ENCODE data around the gene ATP5F1D.

ATP5F1D gene

DNA sequence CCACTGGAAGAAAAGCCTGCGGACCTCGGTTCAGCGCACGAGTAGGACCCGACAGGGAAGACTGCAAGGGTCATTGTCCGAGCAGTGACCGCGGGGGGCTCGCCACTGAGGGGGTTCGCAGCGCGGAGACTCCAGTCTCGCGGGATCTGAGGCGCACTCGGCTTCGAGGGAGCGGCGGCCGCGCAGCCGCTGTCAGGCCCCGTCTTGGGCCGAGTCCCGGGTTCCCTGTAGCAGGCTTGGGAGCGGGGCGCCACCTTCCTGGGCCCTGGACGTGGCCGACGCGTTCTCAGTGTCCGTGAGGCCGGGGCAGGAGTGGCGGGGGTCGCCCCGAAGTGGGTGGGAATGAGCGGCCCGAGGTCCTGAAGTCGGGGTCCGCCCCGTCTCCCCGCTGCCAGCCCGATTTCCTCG, 33.3 kb downstream of the ATP5F1D start:
- no peaks in the 10 kb centered on the region for H3K27me3 Mint-ChIP-seq
- no peak for DNase-seq
- no peaks in the 10 kb centered on the region for H3K9me3 Mint-ChIP-seq
- peaks cover 57% of the 10 kb centered on the region for H3K36me3 Mint-ChIP-seq
- CTCF ChIA-PET, result interaction anchor here (0.9 to 5.3 kb wide), 2 partner anchors 31 to 34 kb away, joined by 3 to 31 read pairs; no protein-coding TSS in a partner anchor
- peak overlapping the region; percentile 83 for H3K27ac Mint-ChIP-seq
- peaks cover 61% of the 10 kb centered on the region for H3K4me1 Mint-ChIP-seq
- H3K4me3 Mint-ChIP-seq, result peak overlapping the region; percentile 57

DNA sequence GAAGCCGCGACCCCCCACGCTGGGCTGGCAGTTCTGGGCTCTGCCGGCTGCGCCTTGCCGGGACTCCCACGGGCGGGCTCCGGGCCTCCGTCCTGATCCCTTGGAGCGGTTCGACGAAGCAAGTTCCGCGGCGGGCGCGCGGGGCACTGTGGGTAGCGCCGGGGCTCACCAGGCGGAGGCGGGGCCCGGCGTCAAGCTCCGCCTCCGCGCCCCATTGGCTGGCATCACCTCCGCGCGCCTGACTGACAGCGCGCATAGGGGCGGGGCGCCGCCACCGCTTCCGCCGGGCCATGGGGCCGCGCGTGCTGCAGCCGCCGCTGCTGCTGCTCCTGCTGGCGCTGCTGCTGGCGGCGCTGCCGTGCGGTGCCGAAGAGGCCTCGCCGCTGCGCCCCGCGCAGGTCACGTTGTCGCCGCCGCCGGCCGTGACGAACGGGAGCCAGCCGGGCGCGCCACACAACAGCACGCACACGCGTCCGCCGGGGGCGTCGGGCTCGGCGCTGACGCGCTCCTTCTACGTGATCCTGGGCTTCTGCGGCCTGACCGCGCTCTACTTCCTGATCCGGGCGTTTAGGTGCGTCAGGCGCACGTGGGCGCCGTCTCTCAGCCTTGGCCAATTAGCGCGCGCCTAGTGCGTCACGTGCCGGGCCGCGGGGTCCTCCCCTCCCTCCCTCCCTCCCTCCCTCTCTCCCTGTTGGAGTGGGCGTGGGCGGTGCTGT, 33.9 kb downstream of the ATP5F1D start, which contains the start of gene FAM174C:
TSS of gene FAM174C (plus strand) at position 271 of the 716 bp plus-strand sequence. CDS start at position 291, 20 bp downstream.
- peak; percentile 97 for DNase-seq
- Mint-ChIP-seq H3K4me3 (peak within 1 kb of the TSS; percentile 89), H3K27me3 (no peaks in the 10 kb centered on the region), H3K9me3 (no peaks in the 10 kb centered on the region), H3K36me3 (peaks cover 55% of the 10 kb centered on the region), H3K27ac (peak within 1 kb of the TSS; percentile 99), H3K4me1 (peaks cover 57% of the 10 kb centered on the region)
- CTCF ChIA-PET, result interaction anchor here (0.9 to 5.3 kb wide), 2 partner anchors 31 to 35 kb away, joined by 3 to 31 read pairs; no protein-coding TSS in a partner anchor

DNA sequence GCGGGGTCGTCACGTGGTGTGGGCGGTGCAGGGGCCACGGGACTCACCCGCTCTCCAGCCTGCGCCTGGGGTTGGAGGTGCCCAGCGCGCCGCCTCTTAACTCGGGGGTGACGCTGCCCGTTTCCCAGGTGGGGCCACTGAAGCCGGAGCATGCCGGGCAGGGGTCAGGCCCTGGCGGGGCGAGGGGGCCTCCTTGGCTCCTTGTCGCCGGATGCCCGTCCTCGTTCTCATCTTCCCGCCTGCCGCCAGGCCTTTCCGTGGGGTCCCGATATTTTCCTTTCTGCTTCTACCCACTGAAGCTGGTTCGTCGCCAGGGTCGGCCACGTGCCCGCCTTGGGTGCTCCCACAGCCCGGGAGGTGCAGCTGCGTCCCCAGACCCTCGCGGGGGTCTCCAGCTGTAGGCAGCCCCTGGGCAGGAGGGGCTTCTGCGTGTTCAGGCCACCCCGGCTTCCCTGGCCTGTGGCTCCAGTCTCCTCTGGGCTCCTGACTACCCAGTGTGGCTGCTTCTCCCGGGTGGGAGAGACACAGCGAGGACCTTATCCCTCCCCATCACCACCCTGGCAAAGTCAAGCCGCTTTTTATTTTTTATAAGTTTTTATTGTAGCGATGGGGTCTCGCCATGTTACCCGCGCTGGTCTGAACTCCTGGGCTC, 34.6 kb downstream of the ATP5F1D start:
- Mint-ChIP-seq H3K4me3 (peak overlapping the region; percentile 89), H3K27ac (peak overlapping the region; percentile 99), H3K4me1 (peaks cover 50% of the 10 kb centered on the region), H3K27me3 (no peaks in the 10 kb centered on the region), H3K36me3 (peaks cover 49% of the 10 kb centered on the region), H3K9me3 (no peaks in the 10 kb centered on the region)
- CTCF ChIA-PET, result interaction anchor here (5.3 kb wide), 1 partner anchor 32 kb away, joined by 31 read pairs; no protein-coding TSS in a partner anchor
- no peak for DNase-seq

DNA sequence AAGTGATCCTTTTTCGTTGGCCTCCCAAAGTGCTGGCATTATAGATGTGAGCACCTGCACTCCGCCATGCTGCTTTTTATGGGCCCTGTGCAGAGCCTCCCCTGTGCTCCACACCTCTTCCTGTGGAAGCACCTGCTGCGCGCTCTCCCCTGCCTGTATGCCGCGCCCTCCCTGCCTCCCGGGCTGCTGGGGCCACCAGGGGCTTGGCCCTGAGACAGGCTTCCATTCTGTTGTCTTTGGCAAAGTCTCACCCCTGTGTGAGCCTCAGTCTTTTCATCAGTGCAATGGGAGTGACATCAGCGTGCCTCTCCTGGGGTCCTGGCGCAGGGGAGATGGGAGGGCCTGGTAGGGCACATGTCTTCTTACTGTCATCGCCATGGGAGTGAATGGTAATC, 35.1 kb downstream of the ATP5F1D start:
- Mint-ChIP-seq H3K27me3 (no peaks in the 10 kb centered on the region), H3K4me1 (peaks cover 46% of the 10 kb centered on the region), H3K36me3 (peaks cover 46% of the 10 kb centered on the region), H3K9me3 (no peaks in the 10 kb centered on the region), H3K4me3 (peak overlapping the region; percentile 89), H3K27ac (peak overlapping the region; percentile 99)
- peak; percentile 66 for DNase-seq
- CTCF ChIA-PET, result no interaction called here

DNA sequence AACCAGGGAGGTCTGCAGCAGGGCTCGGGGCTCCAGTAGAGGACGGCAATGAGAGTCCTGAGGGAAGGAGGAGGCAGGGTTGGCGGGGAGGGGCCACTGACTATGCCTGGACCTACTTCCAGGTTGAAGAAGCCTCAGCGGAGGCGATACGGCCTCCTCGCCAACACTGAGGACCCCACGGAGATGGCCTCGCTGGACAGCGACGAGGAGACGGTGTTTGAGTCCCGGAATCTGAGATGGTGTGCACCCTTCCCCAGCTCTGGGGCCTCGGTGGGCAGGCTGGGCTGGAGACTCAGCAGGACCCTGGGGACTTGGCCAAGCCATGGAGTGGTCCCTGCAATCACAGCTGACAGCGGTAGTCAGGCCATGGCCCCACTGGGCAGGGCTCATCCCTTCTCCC, 35.5 kb downstream of the ATP5F1D start:
- Mint-ChIP-seq H3K4me3 (peak overlapping the region; percentile 89), H3K27me3 (no peaks in the 10 kb centered on the region), H3K36me3 (peaks cover 43% of the 10 kb centered on the region), H3K9me3 (no peaks in the 10 kb centered on the region), H3K4me1 (peaks cover 42% of the 10 kb centered on the region), H3K27ac (peak overlapping the region; percentile 99)
- CTCF ChIA-PET, result interaction anchor here (1.6 kb wide), 1 partner anchor 33 kb away, joined by 4 read pairs; no protein-coding TSS in a partner anchor
- DNase-seq, result no peak

DNA sequence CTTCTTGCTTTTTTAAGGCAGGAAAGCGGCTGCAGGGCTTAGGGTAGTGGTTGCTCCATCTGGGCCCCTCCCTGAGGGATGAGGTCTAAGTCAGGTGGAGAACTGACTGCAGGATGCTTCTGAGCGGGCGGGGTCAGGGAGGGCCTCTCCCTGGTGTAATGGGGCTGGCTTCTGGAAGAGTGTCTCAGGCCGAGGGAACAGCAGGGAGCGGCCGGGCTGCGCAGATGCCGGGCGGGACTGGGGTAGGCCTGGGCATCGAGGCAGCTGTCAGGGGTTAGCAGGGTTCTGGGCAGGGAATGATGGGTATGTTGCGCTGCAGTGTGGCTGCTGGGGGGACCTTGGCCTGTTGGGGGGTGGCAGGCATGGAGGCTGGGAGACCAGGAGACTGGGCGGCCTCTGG, 36.5 kb downstream of the ATP5F1D start:
- CTCF ChIA-PET, result interaction anchor here (1.6 to 3.4 kb wide), 2 partner anchors 34 to 94 kb away, joined by 4 to 17 read pairs; no protein-coding TSS in a partner anchor
- H3K4me3 Mint-ChIP-seq, result no peak overlapping the region
- peaks cover 33% of the 10 kb centered on the region for H3K4me1 Mint-ChIP-seq
- peaks cover 6% of the 10 kb centered on the region for H3K27me3 Mint-ChIP-seq
- peaks cover 34% of the 10 kb centered on the region for H3K36me3 Mint-ChIP-seq
- no peaks in the 10 kb centered on the region for H3K9me3 Mint-ChIP-seq
- no peak for DNase-seq
- H3K27ac Mint-ChIP-seq, result peak overlapping the region; percentile 37

DNA sequence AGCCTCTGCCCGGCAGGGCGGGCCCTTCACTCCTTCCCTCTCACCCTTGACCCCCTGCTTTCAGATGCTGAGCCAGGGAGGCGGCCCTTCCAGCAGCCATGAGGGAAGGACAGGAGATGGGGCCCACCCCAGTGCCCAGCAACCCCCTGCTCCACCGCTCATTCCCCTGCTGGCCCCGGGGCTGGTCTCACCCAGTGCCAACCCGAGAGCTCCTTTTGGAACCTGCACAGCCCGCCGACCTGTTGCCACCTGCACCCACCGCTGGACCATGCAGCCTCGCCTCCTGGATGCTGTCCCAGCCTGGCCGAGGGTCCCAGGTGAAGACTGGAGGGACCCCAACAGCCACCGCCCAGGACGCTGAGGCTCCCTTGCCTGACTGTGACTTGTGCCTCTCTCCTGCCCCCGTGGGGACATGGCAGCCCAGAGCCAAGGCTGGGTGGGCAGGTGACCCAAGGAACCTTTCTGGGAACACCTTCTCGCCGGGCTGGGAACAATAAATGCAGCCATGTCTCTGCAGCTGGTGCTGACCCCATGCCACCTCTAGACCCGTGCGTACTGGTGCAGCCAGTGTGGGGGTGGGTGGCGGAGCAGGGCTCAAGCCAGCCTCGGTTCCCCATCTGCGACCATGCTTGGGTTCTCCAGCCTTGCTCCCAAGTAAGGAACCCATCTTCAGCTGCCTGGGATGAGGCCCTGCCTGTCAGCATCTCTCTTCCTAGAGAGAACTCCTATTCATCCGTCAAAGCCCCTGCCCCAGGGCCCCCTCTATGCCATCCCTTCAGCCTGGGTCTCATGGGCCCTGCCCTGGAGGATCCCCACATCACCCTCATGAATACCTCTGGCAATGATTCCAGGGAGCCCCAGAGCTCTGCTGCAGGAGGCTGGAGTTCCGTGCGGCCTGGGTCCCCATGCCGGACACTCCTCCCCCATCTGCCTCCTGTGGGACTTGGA, 37.4 kb downstream of the ATP5F1D start:
- Mint-ChIP-seq H3K27ac (no peak overlapping the region), H3K4me1 (peaks cover 27% of the 10 kb centered on the region), H3K36me3 (peaks cover 27% of the 10 kb centered on the region), H3K9me3 (no peaks in the 10 kb centered on the region), H3K4me3 (no peak overlapping the region), H3K27me3 (peaks cover 15% of the 10 kb centered on the region)
- CTCF ChIA-PET, result interaction anchor here (0.7 to 3.4 kb wide), 7 partner anchors 35 to 239 kb away, joined by 3 to 17 read pairs (median 5); no protein-coding TSS in a partner anchor
- DNase-seq, result no peak

DNA sequence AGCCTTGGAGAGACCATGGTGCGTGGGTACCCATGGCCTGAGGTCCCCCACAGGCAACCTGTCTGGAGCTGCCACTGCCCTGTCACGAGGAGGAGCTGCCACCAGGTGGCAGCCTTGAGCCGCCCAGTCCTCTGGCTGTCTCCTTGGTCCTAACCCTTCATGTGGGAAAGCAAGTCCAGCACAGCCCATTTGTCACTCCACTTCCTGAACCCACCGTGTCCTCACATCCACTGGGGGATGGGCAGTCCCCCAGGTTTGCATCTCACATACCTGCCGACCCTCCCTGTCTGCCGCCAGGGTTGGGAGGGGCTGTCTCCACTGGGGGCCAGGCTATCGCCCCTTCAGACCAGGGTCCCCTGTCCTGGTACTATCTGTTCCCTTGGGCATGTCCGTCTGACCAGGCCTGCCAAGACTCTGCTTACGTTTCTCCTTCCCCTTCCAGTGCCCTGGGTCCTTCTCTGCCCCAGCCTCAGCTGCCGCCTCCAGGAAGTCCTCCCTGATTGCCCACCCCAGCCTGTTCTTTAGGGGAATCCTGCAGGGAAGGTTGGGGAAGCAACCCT, 38.3 kb downstream of the ATP5F1D start:
- Mint-ChIP-seq H3K4me1 (peaks cover 24% of the 10 kb centered on the region), H3K36me3 (peaks cover 26% of the 10 kb centered on the region), H3K9me3 (no peaks in the 10 kb centered on the region), H3K27me3 (peaks cover 23% of the 10 kb centered on the region), H3K27ac (peak overlapping the region; percentile 67), H3K4me3 (no peak overlapping the region)
- CTCF ChIA-PET, result interaction anchor here (0.7 to 3.4 kb wide), 6 partner anchors 36 to 239 kb away, joined by 3 to 17 read pairs (median 6); no protein-coding TSS in a partner anchor
- peak; percentile 86 for DNase-seq

DNA sequence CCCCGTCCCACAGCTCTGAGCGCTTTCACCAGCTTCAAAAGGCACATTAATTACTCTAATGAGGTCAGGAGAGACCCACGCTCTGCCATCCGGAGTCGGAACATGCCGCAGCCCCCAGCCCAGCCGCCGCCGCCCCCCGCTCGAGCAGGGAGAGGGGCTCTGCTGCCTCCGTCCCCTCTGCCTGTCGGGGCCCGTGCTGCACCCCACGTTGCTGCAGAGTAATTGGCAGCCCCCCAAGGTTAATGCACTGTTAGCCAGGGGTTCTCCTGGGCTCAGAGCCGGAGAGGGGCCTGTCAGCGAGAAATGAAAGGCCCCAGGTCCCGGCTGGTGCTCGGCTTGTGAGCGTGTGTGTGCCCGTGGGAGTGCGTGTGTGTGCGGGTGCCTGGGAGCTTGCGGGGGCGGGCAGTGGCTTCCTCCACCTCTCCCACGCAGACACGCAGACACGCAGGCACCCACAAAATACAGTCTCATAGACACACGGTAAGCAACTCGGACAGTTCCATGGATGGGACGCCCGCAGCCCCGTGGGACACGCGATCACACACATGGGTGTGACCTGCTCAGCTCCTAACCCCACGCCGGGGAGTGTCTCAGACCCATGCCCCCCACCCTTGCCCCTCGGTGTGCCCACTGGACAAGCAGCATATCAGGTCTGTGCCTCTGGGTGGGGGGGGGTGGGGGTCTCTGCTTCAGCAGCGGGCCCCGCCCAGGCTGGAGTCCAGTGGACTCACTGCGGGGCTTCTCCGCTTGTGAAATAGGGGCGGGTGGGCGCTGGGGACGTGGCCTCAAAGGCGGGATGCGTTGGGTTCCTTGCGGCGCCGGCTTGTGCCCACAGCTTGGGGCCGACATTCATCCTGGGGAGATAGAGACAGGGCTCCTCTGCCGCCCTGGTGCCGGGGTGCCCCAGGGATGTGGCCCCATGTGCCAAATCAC, 39.4 kb downstream of the ATP5F1D start:
- peaks cover 24% of the 10 kb centered on the region for H3K36me3 Mint-ChIP-seq
- H3K27me3 Mint-ChIP-seq, result peaks cover 30% of the 10 kb centered on the region
- DNase-seq, result no peak
- H3K4me3 Mint-ChIP-seq, result no peak overlapping the region
- peaks cover 27% of the 10 kb centered on the region for H3K4me1 Mint-ChIP-seq
- no peaks in the 10 kb centered on the region for H3K9me3 Mint-ChIP-seq
- CTCF ChIA-PET, result interaction anchor here (3.4 kb wide), 1 partner anchor 92 kb away, joined by 17 read pairs; no protein-coding TSS in a partner anchor
- no peak overlapping the region for H3K27ac Mint-ChIP-seq

DNA sequence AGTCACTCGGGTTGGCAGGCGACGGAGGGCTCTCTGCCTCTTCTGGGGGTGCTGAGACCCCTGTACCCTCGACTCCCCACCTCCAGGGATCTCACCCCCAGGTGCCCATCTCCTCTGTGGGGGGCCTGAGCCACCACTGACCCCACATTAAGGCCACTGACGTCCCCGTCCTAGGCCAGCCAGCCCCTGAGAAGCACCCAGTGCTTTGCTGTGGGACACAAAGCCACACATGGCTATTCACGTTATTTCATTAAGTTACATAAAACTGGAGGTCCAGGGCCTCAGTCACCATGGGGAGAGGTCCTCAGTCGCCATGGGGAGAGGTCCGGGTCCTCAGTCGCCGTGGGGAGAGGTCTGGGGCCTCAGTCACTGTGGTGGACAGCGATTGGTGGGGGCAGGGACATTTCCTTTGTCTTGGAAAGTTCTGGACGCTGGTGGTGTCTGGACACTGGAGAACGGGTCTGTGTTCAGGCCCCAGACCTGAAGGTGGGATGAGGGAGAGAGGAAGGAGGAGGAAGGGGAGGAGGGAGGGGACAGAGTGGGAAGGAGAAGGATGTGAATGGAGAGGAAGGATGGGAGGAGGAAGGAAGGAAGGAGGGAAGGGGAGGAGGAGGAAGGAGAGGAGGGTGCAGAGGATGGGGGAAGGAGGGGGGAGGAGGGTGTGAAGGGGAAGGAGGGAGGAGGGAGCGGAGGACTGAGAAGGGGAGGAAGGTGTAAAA, 40.2 kb downstream of the ATP5F1D start:
- CTCF ChIA-PET, result interaction anchor here (3.4 kb wide), 1 partner anchor 91 kb away, joined by 17 read pairs; no protein-coding TSS in a partner anchor
- peaks cover 21% of the 10 kb centered on the region for H3K36me3 Mint-ChIP-seq
- H3K9me3 Mint-ChIP-seq, result no peaks in the 10 kb centered on the region
- no peak for DNase-seq
- peaks cover 38% of the 10 kb centered on the region for H3K27me3 Mint-ChIP-seq
- peak overlapping the region; percentile 78 for H3K27ac Mint-ChIP-seq
- peaks cover 26% of the 10 kb centered on the region for H3K4me1 Mint-ChIP-seq
- no peak overlapping the region for H3K4me3 Mint-ChIP-seq

DNA sequence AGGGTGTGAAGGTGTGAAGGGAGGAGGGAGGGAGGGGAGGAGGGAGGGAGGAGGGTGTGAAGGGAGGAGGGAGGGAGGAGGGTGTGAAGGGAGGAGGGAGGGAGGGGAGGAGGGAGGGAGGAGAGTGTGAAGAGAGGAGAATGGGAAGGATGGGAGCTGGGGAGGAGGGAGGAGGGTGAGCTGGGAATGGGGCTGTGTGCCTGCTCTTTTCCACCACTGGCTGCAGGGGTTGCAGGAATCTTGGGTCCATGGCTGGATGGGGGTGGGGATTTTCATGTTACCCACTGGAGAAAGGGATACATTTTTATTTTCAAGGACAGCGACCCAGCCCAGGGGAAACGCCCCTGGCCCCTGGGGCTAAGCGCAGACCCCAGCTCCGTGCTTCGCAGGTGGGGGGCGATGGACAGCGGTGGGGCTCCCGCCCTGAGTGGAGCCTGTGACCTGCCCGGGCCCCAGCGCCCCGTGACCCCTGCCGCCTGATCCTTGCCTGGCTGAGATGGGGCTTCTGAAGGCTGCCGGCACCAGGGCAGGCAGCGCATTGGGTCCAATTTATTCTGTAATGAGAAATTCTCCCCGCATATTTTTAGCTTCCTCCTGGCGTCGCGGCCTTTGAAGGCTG, 41.1 kb downstream of the ATP5F1D start:
- Mint-ChIP-seq H3K36me3 (peaks cover 18% of the 10 kb centered on the region), H3K4me1 (peaks cover 21% of the 10 kb centered on the region), H3K27me3 (peaks cover 48% of the 10 kb centered on the region), H3K4me3 (no peak overlapping the region), H3K9me3 (no peaks in the 10 kb centered on the region), H3K27ac (peak overlapping the region; percentile 11)
- CTCF ChIA-PET, result no interaction called here
- no peak for DNase-seq

All from activated naive CD4-positive, alpha-beta T cell treated with anti-CD3 and anti-CD28 coated beads, Interleukin-2, amount 10 ng/mL, durations not matched to agents 7 days and 5 days (primary cell).